ENCODE measurements around the gene UBE2L3. TPM values are rescaled to one million over a fixed set of nuclear protein-coding genes. Genes with fewer than 3 reads are reported as not detected.

UBE2L3 gene
- total and polyA plus RNA-seq, 10 of the 15 experiments (the other 5 are each of a cell fraction or from before 2014, with no cell fraction given) = 55.7 to 168 (median 113) TPM

DNA sequence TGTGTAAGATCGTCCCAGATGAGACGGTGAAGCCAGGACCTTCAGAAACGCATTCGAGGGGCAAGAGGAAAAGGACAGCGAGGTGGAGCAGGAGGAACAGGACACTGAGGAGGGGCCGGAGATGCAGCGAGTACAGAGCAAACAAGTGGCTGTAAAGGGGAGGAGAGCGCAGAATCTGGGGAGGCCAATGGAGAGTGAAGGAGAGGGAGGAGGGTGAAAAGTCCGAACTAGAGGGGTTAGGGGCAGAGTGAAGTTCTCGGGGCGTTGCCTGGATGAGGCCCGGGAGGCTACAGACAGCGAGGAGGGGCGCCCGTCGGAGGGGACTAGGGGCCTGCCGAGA, 89.5 kb downstream of the UBE2L3 start:
- peak overlapping the region; percentile 93 for H3K4me2 ChIP-seq (ENCODE audit: control insufficient read depth, insufficient read depth)
- ChIA-PET POLR2A (no interaction called here), RAD21 (ENCODE audit: unreplicated experiment) (interaction anchor here (1.5 kb wide), 1 partner anchor 15 kb away, joined by 4 read pairs; the partner anchor contains the start of gene SDF2L1), CTCF (interaction anchor here (1.0 to 1.7 kb wide), 4 partner anchors 10 to 28 kb away, joined by 3 to 10 read pairs (median 4); partner anchors contain the start of gene SDF2L1), SMC1A (ENCODE audit: uncharacterized antibody, unreplicated experiment) (interaction anchor here (1.2 kb wide), 1 partner anchor 10 kb away, joined by 4 read pairs; no protein-coding TSS in a partner anchor)
- no peaks in the 10 kb centered on the region for H4K20me1 ChIP-seq (ENCODE audit: control insufficient read depth, insufficient read depth)
- peaks cover 0 to 3% of the 10 kb centered on the region in 2 experiments; a peak in 2 of 4 replicates for H3K36me3 ChIP-seq (ENCODE audit: control insufficient read depth in 2 of 2, insufficient read depth in 2 of 2, low read length in 1 of 2)
- H3K27ac ChIP-seq (ENCODE audit: control insufficient read depth, insufficient read depth) = no peak overlapping the region
- DNase-seq (ENCODE audit: low read depth, low spot score) (no peak), ATAC-seq (no peak), FAIRE-seq (no peak)
- peak overlapping the region; percentile 84; the same call in 1 of the 2 replicates for H2AFZ ChIP-seq (ENCODE audit: control insufficient read depth, low read depth, low read length)
- in situ Hi-C loops (cut with MboI) (no loop called here), intact Hi-C loops (cut with micrococcal nuclease; ENCODE audit: unreplicated experiment) (no loop called here)
- H3K4me3 ChIP-seq = peak overlapping the region; percentile 75; the same call in 1 of the 2 replicates
- no peaks in the 10 kb centered on the region for H3K9me3 ChIP-seq (replicated peaks; ENCODE audit: control insufficient read depth, insufficient read depth, low read length)
- H3K79me2 ChIP-seq (ENCODE audit: control insufficient read depth, insufficient read depth, low read length) = peaks cover 6% of the 10 kb centered on the region
- H3K9ac ChIP-seq (ENCODE audit: control insufficient read depth, insufficient read depth, low read length) = no peak overlapping the region
- no peaks in the 10 kb centered on the region; the same call in 1 of the 2 replicates for H3K4me1 ChIP-seq (ENCODE audit: control insufficient read depth, insufficient read depth, low read length)
- H3K27me3 ChIP-seq (replicated peaks in 1 of 2; ENCODE audit: control insufficient read depth in 2 of 2, insufficient read depth in 2 of 2, low read length in 1 of 2) = no peaks in the 10 kb centered on the region
- TF ChIP-seq NBN (IDR thresholded peaks at IDR 0.05) (0 out of 2 replicates have a peak, but pooled peaks have one; percentile 8), HDGF (IDR thresholded peaks at IDR 0.05) (peak; percentile 76; the same call in 1 of the 2 replicates)
- TF ChIP-seq, protein P1, sequence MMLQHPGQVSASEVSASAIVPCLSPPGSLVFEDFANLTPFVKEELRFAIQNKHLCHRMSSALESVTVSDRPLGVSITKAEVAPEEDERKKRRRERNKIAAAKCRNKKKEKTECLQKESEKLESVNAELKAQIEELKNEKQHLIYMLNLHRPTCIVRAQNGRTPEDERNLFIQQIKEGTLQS (IDR thresholded peaks at IDR 0.05; ENCODE audit: borderline replicate concordance, extremely low read depth, low read depth, low read length) = no peak
- TF ChIP-seq, protein P2, sequence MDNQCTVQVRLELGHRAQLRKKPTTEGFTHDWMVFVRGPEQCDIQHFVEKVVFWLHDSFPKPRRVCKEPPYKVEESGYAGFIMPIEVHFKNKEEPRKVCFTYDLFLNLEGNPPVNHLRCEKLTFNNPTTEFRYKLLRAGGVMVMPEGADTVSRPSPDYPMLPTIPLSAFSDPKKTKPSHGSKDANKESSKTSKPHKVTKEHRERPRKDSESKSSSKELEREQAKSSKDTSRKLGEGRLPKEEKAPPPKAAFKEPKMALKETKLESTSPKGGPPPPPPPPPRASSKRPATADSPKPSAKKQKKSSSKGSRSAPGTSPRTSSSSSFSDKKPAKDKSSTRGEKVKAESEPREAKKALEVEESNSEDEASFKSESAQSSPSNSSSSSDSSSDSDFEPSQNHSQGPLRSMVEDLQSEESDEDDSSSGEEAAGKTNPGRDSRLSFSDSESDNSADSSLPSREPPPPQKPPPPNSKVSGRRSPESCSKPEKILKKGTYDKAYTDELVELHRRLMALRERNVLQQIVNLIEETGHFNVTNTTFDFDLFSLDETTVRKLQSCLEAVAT (IDR thresholded peaks at IDR 0.05) = peak; percentile 46
- WGBS (ENCODE audit: insufficient coverage, insufficient replicate concordance, low lambda C conversion rate, missing lambda C conversion rate) = 58% methylated on average over 17 of the region's 17 CpGs
- no TSS peak for BruUV-seq (replicated peaks)
